Fibroblast of skin of scalp (primary cell): ENCODE results near the gene SEC11A.
"Not testable (repeated sequence)": the region's sequence is repeated elsewhere in the genome, so short reads cannot be mapped to it uniquely, and the experiment has no call there.

Experiments
- DNase-seq: peaks from one replicate; pipeline ENCODE4 v3.0.0-alpha.2; 2013

SEC11A gene

GRCh38 chr15:84669726-84670125, 46.2 kb downstream of the SEC11A start:
- peak; percentile 84 for DNase-seq

GRCh38 chr15:84668221-84668982, 47.5 kb downstream of the SEC11A start:
- DNase-seq, result no peak

- no peak for DNase-seq
These were observed 49.6 kb downstream of the SEC11A start for GRCh38 chr15:84666373-84666772.

- DNase-seq, result no peak
These were observed 54.9 kb downstream of the SEC11A start for GRCh38 chr15:84661001-84661400.

GRCh38 chr15:84659904-84660781, 55.8 kb downstream of the SEC11A start:
- DNase-seq, result no peak

GRCh38 chr15:84658788-84659411, 57.0 kb downstream of the SEC11A start:
- no peak for DNase-seq

GRCh38 chr15:84658080-84658787, 57.7 kb downstream of the SEC11A start, which contains the start of gene NMB:
Gene NMB (minus strand): TSS chr15:84658199. CDS start chr15:84658152, 47 bp downstream.
- DNase-seq, result peak; percentile 84

- DNase-seq, result no peak
These were observed 58.2 kb downstream of the SEC11A start for GRCh38 chr15:84657748-84658079.

- DNase-seq, result no peak
These were observed 59.0 kb downstream of the SEC11A start for GRCh38 chr15:84656972-84657371.

GRCh38 chr15:84654689-84655453, 61.1 kb downstream of the SEC11A start:
- DNase-seq, result peak; percentile 86

- peak; percentile 95 for DNase-seq
These were observed 61.8 kb downstream of the SEC11A start, which contains the start of gene WDR73 for GRCh38 chr15:84653910-84654688. Gene WDR73 (minus strand): TSS chr15:84654283. CDS start chr15:84654274, 9 bp downstream.

GRCh38 chr15:84653584-84653909, 62.4 kb downstream of the SEC11A start:
- no peak for DNase-seq

- DNase-seq, result peak; percentile 30
These were observed 66.2 kb downstream of the SEC11A start for GRCh38 chr15:84649706-84650105.

GRCh38 chr15:84648539-84648938, 67.4 kb downstream of the SEC11A start:
- DNase-seq, result no peak

GRCh38 chr15:84647726-84648125, 68.2 kb downstream of the SEC11A start:
- no peak for DNase-seq

- no peak for DNase-seq
These were observed 69.9 kb downstream of the SEC11A start for GRCh38 chr15:84645997-84646396.

GRCh38 chr15:84645496-84645895, 70.4 kb downstream of the SEC11A start:
- no peak for DNase-seq

- no peak for DNase-seq
These were observed 72.1 kb downstream of the SEC11A start for GRCh38 chr15:84643838-84644237.

GRCh38 chr15:84642640-84643039, 73.3 kb downstream of the SEC11A start:
- DNase-seq, result not testable (repeated sequence)

- not testable (repeated sequence) for DNase-seq
These were observed 74.1 kb downstream of the SEC11A start for GRCh38 chr15:84641871-84642270.

- no peak for DNase-seq
These were observed 77.8 kb downstream of the SEC11A start for GRCh38 chr15:84638103-84638502.
